HG03354 (cell line): Measurements from ENCODE around the gene DDX23.
A peak's percentile ranks its signal among the peaks of the same experiment; 100 is the strongest.
"Not testable (repeated sequence)": the region's sequence is repeated elsewhere in the genome, so short reads cannot be mapped to it uniquely, and the experiment has no call there.

Experiments
- ATAC-seq: cut with Tn5 transposase; IDR thresholded peaks from one replicate; pipeline ENCODE4 v1.9.1; 2021; ENCODE audit warnings: mild to moderate bottlenecking; ENCODE audit not compliant: unreplicated experiment, poor library complexity, severe bottlenecking

DDX23 gene

DNA sequence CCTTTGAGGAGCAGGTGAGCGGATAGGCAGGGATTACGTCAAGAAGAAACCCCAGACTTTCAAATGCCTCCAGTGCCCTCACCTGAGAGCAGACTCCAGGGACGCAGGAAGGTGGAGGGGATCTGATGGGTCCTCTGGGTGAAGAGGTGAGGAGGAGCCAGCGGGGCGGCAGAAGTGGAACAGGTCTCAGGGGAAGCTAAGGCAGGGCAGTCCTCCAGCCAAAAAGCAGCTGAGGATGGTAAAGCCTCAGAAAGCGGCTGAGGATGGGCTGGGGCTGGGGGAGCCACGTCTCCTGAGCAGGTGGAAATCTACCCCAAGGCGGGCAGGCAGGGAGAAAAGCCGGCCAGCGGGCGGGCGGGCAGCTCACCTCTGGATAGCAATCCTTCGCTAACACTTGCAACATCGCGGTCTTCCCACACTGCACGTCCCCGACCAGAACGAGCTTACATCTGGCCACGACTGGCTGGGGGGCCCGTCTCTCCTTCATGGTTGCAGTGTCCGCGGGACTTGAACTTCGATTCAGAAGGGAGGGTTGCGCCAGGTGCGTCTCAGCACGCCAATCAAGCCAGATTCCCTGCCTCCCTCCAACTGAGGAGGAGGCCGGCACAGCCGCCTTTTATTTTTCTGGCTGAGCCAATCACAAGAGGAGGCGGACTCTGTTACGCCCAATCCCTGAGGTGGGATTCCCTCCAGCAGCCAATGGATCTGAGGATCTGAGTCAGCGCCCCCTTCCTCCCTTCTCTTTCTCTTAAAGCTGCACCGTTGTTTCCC lies 13.5 kb upstream of the DDX23 start, which contains the start of gene RND1:
Gene RND1, minus strand, starts transcription at position 590 of the 771 bp plus-strand sequence. Its CDS starts 103 bp downstream, at position 487.
- peak; percentile 94 for ATAC-seq

DNA sequence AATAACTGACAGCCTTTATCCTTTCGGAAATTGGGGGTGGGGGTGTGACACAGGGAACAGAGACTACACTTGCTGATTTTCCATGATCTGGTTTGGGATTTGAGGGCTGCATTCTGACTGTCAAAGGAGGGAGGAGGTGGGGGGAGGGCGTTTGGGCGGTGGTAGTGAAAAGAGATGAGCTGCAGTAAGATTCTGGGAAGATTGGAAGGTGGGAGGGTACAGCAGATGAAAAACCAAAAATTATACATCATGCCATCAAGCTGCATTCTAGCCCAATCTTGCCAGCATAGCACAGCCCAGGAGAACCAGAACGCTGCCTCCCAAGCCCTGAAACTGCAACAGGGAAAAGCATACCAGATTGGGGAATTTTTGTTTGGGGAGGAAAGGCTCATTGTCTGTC lies 11.3 kb upstream of the DDX23 start:
- no peak for ATAC-seq

DNA sequence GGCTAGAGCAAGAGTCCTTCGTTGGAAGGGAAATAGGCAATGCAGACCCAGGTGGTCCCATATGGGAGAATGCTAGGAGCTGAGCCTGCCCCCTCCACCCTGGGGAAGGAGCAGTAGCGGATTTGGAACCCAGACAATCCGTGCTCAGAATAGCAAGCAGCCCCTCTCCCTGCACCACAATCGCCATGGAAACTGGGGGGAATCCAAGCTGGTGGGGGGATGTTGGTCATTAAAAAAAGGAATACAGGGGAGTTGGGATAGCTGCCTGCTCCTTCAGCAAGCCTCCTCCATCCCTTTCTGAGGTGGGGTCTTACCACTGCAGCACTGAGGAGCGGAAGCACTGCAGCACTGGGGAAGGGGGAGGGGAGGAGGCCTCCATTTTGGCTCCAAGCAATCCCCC lies 10.8 kb upstream of the DDX23 start:
- ATAC-seq: no peak

DNA sequence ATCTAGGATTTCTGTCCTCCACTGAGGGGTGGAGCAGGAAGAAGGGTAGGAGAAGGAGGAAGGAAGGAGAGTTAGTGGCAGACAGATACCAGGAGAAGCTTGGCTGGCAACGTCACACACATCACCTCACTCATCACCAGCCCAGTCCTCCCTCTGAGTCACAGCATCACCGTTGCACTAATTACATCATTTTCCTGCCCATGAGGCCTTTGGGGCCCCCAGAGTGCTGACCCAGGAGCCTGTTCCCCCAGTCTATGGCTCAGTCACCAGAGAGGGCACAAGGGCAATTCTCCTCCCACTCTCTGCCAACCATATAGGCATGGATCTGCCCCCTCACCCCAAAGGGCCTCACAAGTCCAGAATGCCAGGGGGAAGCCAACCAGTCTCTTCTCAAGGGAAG lies 9.1 kb upstream of the DDX23 start:
- ATAC-seq: no peak

DNA sequence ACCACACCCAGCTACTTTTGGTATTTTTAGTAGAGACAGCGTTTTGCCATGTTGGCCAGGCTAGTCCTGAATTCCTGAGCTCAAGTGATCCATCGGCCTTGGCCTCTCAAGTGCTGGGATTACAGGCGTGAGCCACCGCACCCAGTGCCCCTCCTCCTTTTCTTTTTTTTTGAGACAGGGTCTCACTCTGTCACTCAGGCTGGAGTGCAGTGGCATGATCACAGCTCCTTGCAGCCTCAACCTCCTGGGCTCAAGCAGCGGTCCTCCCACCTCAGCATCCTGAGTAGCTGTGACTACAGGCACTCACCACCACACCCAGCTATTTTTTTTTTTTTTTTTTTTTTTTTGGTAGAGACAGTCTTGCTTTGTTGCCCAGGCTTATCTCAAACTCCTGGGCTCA lies 8.3 kb upstream of the DDX23 start:
- ATAC-seq: not testable (repeated sequence)

DNA sequence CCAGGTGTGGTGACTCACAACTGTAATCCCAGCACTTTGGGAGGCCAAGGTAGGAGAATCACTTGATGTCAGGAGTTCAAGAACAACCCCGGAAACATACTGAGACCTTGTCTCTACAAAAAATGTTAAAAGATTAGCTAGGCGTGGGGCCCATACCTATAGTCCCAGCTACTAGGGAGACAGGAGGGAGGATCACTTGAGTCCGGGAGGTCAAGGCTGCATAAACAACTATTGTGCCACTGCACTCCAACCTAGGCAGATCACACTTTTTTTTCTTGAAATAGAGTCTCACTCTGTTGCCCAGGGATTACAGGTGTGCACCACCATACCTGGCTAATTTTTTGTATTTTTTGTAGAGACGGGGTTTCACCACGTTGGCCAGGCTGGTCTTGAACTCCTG lies 7.6 kb upstream of the DDX23 start:
- no peak for ATAC-seq

DNA sequence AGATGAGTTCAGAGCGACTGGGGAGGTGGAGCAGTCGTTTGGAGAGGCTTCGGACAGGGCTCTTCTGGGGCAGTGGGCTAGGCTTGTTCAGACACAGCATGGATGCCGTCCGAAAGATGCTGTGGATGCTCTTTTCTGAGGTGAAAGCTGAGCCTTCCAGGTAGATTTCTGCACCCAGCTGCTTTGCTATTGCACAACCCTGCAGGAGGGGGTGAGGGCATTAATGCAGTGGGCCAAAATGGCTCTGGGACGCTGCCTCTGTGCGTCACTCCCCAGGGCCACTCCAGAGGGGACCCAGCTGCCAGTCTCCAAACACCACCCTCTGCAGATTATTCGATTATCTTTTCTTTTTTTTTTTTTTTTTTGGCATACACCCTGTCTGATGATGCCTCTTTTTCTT lies 6.1 kb upstream of the DDX23 start:
- no peak for ATAC-seq

DNA sequence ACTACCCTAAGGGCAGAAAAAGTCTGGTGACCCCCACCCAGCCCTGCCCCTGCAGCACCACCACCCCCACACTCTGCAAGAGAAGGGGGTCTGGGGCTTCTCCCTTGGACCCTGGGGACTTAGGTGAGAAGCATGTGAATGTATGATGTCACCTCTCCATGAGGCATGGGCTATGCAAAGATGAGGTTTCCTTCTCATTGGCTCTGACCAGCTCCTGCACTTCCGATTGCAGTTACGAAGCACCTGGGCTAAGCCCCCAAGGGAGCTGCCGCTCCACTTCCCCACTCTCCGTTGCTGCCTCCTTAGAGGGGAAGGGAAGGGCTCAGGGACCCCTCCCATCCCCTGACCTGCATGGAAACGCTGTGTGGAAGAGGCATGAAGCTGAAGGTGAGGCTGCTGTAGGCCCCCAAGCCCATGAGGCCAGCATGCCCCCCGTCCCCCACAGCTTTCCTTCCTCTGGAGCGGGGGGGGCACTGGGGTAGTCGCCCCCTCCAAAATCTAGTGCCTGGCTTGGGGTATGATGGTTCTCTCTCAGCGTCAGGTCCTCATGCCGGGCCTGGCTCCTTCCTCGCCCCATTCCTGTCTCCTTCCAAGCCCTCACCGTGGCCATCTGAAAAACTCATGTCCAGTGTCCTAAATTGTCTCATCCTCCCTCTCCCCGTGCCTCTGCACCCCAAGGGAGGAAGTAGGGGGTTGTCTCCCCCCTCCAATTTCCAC lies 5.5 kb upstream of the DDX23 start:
- ATAC-seq: no peak

DNA sequence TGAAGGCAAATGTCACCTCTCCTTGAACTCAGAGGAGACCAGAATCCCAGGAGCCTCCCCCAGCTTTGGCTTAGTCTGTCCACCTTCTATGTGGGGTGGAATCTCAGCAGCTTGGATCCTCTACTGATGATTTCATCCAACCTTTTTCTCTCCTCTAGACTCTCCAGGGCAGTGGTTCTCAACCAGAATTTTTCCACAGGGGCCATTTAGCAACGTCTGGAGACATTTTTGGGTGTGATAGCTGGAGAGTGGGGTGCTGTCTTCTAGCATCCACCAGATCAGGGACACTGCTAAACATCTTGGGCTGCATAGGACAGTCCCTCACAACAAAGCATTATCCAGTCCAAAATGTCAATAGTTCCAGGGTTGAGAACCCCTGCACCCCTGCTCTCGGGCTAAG lies 4.4 kb upstream of the DDX23 start:
- ATAC-seq: no peak

DNA sequence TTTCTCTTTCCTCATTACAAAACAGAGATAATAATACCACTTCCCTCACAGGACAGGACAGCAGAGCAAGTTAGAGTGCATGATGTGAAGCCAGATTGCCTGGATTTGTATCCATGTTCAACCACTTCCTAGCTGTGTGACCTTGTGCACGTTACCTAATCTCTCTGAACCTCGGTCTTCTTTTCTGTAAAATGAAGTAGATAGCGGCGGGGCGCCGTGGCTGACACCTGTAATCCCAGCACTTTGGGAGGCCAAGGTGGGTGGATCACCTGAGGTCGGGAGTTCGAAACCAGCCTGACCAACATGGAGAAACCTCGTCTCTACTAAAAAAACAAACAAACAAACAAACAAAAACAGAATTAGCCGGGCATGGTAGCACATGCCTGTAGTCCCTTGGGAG lies 3.0 kb upstream of the DDX23 start:
- ATAC-seq: not testable (repeated sequence)

DNA sequence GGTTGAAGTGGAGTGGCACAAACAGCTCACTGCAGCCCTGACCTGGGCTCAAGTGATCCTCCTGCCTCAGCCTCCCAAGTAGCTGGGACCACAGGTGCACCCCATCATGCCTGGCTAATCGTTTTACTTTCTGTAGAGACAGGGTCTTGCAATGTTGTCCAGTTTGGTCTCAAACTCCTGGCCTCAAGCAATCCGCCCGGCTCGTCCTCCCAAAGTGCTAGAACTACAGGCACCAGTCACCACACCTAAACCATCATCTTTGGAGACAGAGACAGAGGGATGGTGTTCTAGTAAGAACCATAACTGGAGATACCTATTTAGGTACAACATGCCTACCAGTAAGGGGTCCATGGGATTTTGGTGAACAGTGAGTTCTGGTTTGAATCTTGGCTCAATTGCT lies 2.5 kb upstream of the DDX23 start:
- ATAC-seq: no peak

DNA sequence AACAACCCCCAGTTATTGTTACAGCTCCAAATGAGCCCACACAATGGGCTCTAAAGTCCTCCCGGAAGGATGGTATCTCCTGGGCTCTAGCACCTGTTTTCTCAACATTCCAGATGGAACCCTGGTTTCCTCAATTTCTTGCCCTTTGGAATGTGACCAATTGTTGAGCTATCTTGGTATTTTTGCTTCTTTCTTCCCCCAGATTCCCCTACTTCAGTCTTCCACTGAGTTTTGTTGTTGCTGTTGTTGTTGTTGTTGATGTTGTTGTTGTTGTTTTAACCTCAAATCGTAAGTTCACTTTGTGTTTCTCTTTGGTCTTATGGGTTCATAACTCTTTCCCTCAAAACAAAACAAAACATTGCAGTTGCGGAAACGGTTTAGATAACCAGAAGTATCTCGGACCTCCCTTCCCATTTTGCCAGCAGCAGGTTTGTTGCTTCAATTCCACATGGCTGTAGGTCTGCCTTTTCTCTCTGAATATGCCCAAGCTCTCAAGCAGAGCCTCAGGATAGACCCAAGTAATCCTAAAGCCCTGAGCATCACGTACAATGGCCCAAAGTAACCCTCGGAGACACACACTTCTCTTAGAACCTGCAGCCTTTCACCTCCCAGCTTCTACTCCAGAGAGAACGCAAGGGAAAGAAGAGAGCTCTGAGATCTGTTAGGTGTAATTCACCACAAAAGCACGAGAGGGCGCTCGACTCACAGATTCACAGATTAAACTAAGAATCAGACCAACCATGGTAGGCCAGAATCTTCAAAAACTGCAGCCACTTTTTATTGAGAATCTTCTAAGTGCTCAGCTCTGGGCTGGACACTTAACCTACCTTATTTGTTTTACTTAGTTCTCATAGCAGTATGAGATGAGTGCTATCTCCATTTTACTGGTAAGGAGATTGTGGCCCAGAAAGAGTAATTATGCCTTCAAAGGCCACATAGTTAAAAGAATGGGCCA lies 1.0 kb upstream of the DDX23 start:
- peak; percentile 44 for ATAC-seq

DNA sequence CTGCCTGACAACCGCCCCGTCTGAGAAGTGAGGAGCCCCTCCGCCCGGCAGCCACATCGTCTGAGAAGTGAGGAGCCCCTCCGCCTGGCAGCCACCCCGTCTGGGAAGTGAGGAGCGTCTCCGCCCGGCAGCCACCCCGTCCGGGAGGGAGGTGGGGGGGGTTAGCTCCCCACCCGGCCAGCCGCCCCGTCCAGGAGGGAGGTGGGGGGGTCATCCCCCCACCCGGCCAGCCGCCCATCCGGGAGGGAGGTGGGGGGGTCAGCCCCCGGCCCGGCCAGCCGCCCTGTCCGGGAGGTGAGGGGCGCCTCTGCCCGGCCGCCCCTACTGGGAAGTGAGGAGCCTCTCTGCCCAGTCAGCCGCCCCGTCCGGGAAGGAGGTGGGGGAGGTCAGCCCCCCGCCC lies 9.9 kb downstream of the DDX23 start:
- ATAC-seq: not testable (repeated sequence)

DNA sequence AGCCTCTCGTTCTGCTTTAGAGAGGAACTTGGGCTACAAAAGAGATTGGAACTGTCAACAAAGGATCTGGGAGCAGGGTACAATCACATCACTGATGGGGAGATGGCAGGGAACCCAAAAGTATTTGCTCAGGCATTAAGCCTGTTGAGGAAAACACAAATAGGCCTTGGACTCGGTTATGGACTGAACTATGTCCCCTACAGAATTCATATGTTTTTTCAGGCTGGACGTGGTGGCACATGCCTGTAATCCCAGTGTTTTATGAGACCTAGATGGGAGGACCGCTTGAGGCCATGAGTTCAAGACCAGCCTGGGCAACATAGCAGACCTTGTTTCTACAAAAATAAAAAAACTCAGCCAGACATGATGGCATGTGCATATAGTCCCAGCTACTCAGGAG lies 13.9 kb downstream of the DDX23 start:
- ATAC-seq: no peak

DNA sequence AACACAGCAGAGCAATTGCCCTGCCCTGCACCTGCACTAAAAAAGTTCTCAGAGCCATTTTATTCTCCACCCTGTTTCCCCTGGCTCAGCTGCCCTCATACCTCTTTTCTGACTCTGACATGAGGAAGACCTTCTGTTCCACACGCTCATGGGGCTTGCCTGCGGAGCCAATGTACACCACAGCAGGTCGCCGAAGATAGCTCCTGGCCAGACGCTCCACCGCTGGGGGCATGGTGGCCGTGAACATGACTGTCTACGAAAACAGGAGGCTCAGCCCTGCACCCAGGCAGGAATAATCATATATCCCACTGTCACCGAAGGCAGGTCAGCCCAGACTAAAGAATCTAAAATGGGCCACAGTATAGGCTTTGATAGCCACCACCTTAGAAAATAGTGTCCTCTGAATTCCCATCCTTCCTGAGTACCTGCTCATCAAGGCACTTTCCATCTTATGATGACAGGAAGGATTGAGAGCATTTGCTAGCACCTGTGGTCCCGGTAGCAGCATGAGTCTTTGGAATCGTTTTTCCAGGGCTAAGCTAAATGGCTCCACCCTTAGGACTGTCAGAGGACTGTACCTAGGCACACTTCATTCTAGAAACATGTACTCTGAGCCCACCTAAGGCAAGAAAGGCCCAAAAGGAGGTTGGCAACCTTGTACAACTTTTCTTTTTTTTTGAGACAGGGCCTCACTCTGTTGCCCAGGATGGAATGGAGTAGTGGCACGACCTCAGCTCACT lies 19.5 kb downstream of the DDX23 start:
- no peak for ATAC-seq

DNA sequence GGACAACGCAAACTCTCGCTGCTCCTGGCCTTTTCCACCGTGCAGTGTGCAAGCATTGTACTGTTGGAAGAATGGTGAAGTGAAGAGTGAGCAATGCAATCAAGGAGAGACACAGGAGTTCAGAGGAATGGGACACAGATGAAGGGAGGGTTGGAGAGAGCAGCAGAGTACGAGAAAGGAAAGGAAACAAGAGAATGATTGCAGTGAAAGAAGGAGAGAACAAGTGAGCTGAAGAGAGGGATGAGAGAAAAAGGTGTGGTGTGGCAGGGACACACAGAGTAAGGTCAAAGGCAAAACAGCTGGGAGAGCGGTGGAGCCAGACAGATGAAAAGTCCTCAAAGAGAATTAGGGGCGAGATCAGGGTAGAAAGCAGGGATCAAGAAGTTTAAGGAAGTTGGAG lies 20.7 kb downstream of the DDX23 start:
- no peak for ATAC-seq

DNA sequence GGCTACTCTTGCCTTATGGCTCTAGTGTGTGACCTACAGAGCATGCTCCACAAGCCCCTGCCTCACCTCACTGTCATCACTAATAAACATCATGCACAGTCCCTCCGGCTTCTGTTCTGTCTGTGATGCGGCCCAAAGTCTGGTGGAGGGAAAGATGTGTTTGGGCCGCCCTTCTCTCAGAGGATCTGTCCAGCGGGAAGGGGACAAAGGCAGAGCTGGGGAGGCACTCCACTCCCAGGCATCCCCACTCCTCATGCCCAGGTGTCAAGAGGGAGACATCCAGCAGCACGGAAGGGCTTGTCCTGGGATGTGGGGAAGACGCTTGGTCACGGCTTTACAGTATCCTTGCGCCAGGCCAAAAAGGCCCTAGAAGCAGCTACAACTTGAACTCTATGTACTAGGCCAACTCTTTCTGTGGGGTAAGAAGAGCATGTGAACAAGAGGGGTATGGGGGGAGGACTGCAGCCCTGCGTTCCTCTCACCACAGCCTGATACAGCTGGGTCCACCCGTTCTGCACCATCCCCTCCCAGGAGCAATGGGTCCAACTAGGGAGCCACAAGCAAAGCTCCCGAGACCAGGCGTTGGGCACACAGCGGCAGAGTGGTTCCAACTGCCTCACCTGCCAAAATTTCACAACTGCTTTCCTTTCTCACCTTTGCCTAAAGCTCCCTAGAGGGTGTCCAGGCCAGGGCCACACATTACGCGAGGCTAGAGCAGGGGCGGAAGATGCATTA lies 23.0 kb downstream of the DDX23 start:
- no peak for ATAC-seq

DNA sequence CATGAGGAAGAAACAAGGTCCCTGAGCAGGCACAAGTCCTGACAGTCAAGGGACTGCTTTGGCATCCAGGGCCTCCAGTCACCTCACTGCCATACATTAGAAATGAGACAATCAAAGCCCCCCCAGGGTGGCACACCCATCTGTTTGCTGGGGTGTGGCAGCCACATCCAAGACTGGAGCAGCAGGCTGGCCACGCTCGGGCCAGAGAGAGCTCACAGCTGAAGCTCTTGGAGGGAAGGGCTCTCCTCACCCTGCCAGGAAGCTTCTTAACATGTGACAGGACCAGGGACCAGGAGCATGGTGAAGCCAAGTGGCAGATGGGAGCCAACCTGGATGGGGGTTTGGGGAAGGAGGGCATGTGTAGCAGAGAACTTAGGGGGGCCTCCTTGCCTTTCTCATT lies 23.7 kb downstream of the DDX23 start:
- ATAC-seq: no peak

DNA sequence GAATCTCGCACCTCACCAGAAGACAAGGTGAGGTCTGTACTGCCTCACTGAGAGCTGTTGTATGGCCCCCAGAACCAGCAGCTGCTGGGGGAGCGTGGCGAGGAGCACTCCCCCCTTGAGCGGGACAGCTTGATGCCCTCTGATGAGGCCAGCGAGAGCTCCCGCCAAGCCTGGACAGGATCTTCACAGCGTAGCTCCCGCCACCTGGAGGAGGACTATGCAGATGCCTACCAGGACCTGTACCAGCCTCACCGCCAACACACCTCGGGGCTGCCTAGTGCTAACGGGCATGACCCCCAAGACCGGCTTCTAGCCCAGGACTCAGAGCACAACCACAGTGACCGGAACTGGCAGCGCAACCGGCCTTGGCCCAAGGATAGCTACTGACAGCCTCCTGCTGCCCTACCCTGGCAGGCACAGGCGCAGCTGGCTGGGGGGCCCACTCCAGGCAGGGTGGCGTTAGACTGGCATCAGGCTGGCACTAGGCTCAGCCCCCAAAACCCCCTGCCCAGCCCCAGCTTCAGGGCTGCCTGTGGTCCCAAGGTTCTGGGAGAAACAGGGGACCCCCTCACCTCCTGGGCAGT lies 24.4 kb downstream of the DDX23 start:
- ATAC-seq: no peak
